Lower leg skin (tissue), 3 donors: ENCODE results near the gene WASF3.

Experiments
- CTCF ChIP-seq, 3 donors: fragments of 450-650 bp; IDR thresholded peaks; one replicate each; pipeline ENCODE4 v1.5.1; 2016; ENCODE audit warnings: antibody characterized with exemption in 3 of 3, mild to moderate bottlenecking in 3 of 3, moderate library complexity in 2 of 3
- POLR2A ChIP-seq, 2 donors: fragments of 450-650 bp; IDR thresholded peaks; one replicate each; pipeline ENCODE4 v1.6.1; 2016 to 2017; ENCODE audit warnings: antibody characterized with exemption in 2 of 2, mild to moderate bottlenecking in 1 of 2, moderate library complexity in 1 of 2

GRCh38 chr13:26677156-26677555 lies 119.7 kb downstream of the WASF3 start:
- TF ChIP-seq CTCF (IDR thresholded peaks at IDR 0.05) (no peak), POLR2A (IDR thresholded peaks at IDR 0.05) (no peak)
